ENCODE measurements around the gene DYNC2H1. TPM values are rescaled to one million over a fixed set of nuclear protein-coding genes. Genes with fewer than 3 reads are reported as not detected.

DYNC2H1 gene, protein sequence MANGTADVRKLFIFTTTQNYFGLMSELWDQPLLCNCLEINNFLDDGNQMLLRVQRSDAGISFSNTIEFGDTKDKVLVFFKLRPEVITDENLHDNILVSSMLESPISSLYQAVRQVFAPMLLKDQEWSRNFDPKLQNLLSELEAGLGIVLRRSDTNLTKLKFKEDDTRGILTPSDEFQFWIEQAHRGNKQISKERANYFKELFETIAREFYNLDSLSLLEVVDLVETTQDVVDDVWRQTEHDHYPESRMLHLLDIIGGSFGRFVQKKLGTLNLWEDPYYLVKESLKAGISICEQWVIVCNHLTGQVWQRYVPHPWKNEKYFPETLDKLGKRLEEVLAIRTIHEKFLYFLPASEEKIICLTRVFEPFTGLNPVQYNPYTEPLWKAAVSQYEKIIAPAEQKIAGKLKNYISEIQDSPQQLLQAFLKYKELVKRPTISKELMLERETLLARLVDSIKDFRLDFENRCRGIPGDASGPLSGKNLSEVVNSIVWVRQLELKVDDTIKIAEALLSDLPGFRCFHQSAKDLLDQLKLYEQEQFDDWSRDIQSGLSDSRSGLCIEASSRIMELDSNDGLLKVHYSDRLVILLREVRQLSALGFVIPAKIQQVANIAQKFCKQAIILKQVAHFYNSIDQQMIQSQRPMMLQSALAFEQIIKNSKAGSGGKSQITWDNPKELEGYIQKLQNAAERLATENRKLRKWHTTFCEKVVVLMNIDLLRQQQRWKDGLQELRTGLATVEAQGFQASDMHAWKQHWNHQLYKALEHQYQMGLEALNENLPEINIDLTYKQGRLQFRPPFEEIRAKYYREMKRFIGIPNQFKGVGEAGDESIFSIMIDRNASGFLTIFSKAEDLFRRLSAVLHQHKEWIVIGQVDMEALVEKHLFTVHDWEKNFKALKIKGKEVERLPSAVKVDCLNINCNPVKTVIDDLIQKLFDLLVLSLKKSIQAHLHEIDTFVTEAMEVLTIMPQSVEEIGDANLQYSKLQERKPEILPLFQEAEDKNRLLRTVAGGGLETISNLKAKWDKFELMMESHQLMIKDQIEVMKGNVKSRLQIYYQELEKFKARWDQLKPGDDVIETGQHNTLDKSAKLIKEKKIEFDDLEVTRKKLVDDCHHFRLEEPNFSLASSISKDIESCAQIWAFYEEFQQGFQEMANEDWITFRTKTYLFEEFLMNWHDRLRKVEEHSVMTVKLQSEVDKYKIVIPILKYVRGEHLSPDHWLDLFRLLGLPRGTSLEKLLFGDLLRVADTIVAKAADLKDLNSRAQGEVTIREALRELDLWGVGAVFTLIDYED (N-terminal part only)
- 87.3 TPM for total RNA-seq

DNA sequence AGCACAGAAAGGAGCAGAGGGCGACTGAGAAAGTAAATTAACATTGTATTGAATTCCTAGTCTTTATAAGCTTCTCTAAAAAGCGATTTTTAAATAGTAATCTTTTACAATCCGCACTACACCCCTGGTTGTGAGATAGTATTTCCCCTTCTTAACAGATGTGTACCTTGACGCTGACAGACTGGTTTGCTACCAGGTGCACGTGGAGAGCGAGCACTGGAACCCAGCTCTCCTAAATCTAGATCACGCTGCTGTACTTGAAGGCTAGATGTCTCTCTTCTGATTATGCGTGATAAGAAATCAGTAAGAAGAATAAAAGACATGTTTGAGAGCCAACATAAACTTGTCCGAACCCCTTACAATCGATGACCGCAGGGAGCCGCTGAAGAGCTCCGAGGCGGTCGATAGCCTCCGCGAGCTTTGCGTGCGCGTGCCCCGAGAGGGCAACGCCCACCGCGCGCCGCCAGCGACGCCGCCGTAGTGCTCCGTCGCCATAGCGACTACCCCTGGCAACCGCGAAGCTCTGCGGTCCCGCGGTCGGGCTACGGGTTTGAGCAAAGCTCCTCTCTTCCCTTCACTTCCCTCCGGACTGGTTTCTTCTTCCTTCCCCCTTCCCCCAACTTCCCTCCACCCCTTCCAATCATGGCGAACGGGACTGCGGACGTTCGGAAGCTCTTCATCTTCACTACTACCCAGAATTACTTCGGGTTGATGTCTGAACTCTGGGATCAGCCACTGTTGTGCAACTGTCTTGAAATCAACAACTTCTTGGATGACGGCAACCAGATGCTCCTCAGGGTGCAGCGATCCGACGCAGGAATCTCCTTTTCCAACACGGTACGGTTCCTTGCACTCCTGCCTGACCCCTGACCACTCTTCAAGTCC, at the start of gene DYNC2H1:
Gene DYNC2H1 (plus strand): TSS at position 494 of the 885 bp plus-strand sequence. CDS start 149 bp downstream, at position 643.

DNA sequence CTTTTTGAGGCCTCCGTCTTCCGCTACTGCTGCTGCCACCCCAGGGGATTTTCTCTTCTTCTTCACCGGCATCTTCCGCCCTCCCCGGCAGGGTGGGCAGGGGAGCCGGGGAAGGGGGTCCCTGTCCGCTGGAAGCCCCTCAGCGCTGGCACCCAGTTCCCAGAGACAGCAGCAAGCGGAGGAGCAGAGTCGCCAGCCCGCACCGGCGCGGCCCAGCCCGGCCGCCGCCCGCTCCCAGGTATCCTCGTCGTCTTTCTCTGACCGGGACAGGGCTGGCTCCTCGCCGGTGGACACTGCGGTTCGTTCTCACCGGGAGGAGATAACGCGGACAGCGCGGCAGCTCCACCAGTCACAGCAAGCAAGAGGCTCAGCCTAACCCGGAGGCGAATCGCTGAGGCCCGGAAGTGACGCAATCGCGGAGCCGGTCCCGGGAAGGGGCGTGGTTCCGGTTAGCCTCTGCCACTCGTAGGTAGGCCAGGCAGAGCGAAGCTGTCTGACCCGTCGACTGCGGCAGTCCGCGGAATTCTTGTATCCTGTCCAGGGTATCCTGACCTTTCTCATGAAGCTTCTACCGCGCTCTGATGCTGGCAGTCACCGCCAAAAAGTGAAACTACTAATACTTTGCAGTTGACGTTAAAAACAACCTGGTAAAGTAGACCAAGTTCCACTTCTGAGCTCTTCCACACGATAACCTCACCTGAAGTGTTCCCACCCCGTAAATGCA, 17.3 kb upstream of the DYNC2H1 start, which contains the start of gene DCUN1D5:
Gene DCUN1D5 (minus strand): TSS at position 360 of the 724 bp plus-strand sequence. CDS start 288 bp downstream, at position 72.

Small RNA genes within 50 kb of the gene (small RNA-seq; reads per million reads assigned to genes)
- gene AP003461.1 (ENCODE audit: low replicate concordance) = not detected

Other genes with a start within 250 kb of the DYNC2H1 start
- not detected for gene MMP12, start 234.4 kb upstream of the DYNC2H1 start, total RNA-seq
- gene MMP13, start 153.7 kb upstream of the DYNC2H1 start, total RNA-seq = not detected
- 44.1 TPM for gene DCUN1D5, start 17.3 kb upstream of the DYNC2H1 start, total RNA-seq

All from parietal lobe (tissue), 2 donors.